Esophagus muscularis mucosa (tissue), 4 donors: ENCODE data around the gene PPP1R1B. TPM values are rescaled to one million over a fixed set of nuclear protein-coding genes. Genes with fewer than 3 reads are reported as not detected.

Source experiments
- DNase-seq: peaks from one replicate; pipeline ENCODE4 v3.0.0-alpha.2; 2017; ENCODE audit errors: extremely low spot score
- H3K27ac ChIP-seq, 4 donors: fragments of 200-600 bp; sonication (generic); replicated peaks in 1 of 4; 1 replicate in 3 of 4; 2 replicates in 1 of 4; pipeline ENCODE4 v1.5.1; 2016 to 2019; ENCODE audit warnings: mild to moderate bottlenecking in 1 of 4
- H3K27me3 ChIP-seq, 4 donors: fragments of 200-600 bp; sonication (generic); one replicate each; pipeline versions ENCODE4 v1.5.1 to v1.6.0; 2016 to 2019
- H3K36me3 ChIP-seq, 4 donors: fragments of 200-600 bp; sonication (generic); one replicate each; pipeline ENCODE4 v1.5.1; 2016 to 2019
- H3K4me1 ChIP-seq, 4 donors: fragments of 200-600 bp; sonication (generic); one replicate each; pipeline ENCODE4 v1.5.1; 2016 to 2019
- H3K4me3 ChIP-seq, 4 donors: fragments of 200-600 bp; sonication (generic); 1 replicate in 2 of 4; 2 replicates in 2 of 4; pipeline ENCODE4 v1.5.1; 2016 to 2019; ENCODE audit warnings: mild to moderate bottlenecking in 4 of 4, moderate library complexity in 1 of 4
- H3K9me3 ChIP-seq, 4 donors: fragments of 200-600 bp; sonication (generic); 1 replicate in 3 of 4; 2 replicates in 1 of 4; pipeline ENCODE4 v1.5.1; 2016 to 2019
- EP300 ChIP-seq: sonication (generic); formaldehyde crosslinking; IDR thresholded peaks from one replicate; pipeline ENCODE4 v1.6.1; 2017; ENCODE audit warnings: antibody characterized with exemption
- POLR2A ChIP-seq: fragments of 450-650 bp; IDR thresholded peaks from one replicate; pipeline ENCODE4 v1.6.1; 2017; ENCODE audit warnings: antibody characterized with exemption, moderate library complexity, mild to moderate bottlenecking, low read depth
- POLR2AphosphoS5 ChIP-seq, 2 donors: sonication (generic); formaldehyde crosslinking; IDR thresholded peaks; one replicate each; pipeline ENCODE4 v1.6.1; 2017; ENCODE audit warnings: antibody characterized with exemption in 2 of 2
- WGBS: methylation state at CpG from one replicate; pipeline ENCODE4 v1.1.5; 2018; 5-methylcytosine and 5-hydroxymethylcytosine counted together
- intact Hi-C: fragments of 100-400 bp; cut with DNase I; formaldehyde crosslinking; loops from one replicate; pipeline ENCODE4 v1.15.1; 2023
- total RNA-seq, 4 donors: library from RNA; depleted of rRNA; stranded (reverse); fragments of >200 nt; gene quantifications; one replicate each; pipeline versions ENCODE4 v1.1.0 to v1.2.1, GENCODE V29; 2016
- TF ChIP-seq, protein P1 (sequence below), 3 experiments: fragments of 200-600 bp in 2 of 3; fragments of 450-650 bp in 1 of 3; sonication (generic) in 2 of 3; IDR thresholded peaks; one replicate each; pipeline ENCODE4 v1.5.1; 2017 to 2019; ENCODE audit warnings: antibody characterized with exemption in 3 of 3, mild to moderate bottlenecking in 2 of 3, moderate library complexity in 1 of 3

The PPP1R1B gene
- total RNA-seq, 4 donors from 2014 or later = 4.9 to 14.8 (median 9.8) TPM

GRCh38 chr17:39655105-39655504, 28.4 kb downstream of the PPP1R1B start:
- H3K27me3 ChIP-seq = no peaks in the 10 kb centered on the region
- 89% methylated on average over 2 of the region's 2 CpGs for WGBS
- H3K36me3 ChIP-seq = peaks cover 14 to 67% (median 37%) of the 10 kb centered on the region in 4 donors
- no peaks in the 10 kb centered on the region for H3K9me3 ChIP-seq
- no peak for DNase-seq
- H3K4me1 ChIP-seq = peaks cover 28 to 46% (median 41%) of the 10 kb centered on the region in 4 donors
- intact Hi-C loops = no loop called here
- no peak for TF ChIP-seq POLR2AphosphoS5 (IDR thresholded peaks at IDR 0.05)
- TF ChIP-seq, protein P1, sequence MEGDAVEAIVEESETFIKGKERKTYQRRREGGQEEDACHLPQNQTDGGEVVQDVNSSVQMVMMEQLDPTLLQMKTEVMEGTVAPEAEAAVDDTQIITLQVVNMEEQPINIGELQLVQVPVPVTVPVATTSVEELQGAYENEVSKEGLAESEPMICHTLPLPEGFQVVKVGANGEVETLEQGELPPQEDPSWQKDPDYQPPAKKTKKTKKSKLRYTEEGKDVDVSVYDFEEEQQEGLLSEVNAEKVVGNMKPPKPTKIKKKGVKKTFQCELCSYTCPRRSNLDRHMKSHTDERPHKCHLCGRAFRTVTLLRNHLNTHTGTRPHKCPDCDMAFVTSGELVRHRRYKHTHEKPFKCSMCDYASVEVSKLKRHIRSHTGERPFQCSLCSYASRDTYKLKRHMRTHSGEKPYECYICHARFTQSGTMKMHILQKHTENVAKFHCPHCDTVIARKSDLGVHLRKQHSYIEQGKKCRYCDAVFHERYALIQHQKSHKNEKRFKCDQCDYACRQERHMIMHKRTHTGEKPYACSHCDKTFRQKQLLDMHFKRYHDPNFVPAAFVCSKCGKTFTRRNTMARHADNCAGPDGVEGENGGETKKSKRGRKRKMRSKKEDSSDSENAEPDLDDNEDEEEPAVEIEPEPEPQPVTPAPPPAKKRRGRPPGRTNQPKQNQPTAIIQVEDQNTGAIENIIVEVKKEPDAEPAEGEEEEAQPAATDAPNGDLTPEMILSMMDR (IDR thresholded peaks at IDR 0.05) = no peak
- no peak for TF ChIP-seq EP300
- TF ChIP-seq POLR2A = no peak
- no peak overlapping the region for H3K27ac ChIP-seq
- H3K4me3 ChIP-seq = no peak overlapping the region

GRCh38 chr17:39658346-39658745, 31.6 kb downstream of the PPP1R1B start:
- peaks cover 49 to 58% (median 53%) of the 10 kb centered on the region in 4 donors for H3K4me1 ChIP-seq

DNA sequence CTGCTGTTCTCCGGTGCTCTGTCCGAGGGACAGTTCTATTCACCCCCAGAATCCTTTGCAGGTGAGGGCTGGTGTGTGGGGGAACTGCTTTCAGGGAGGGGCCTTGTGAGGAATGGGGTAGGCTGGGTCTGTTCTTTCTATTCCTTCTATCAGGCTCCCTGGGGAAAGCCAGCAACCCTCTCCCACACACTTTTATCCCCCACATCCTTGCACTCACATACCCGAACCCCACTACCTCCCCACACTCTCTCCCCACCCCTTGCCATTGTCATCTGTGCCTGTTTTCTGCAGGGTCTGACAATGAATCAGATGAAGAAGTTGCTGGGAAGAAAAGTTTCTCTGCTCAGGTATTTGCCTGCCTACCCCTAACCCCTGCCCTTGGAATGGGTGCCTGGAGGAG, 32.0 kb downstream of the PPP1R1B start:
- Histone ChIP-seq H3K36me3 (peaks cover 25 to 90% (median 62%) of the 10 kb centered on the region in 4 donors), H3K4me1 (peaks cover 49 to 58% (median 53%) of the 10 kb centered on the region in 4 donors), H3K9me3 (no peaks in the 10 kb centered on the region), H3K4me3 (no peak overlapping the region), H3K27ac (peak overlapping the region; percentile 36 to 73 (median 58)), H3K27me3 (no peaks in the 10 kb centered on the region)
- TF ChIP-seq POLR2A (no peak), EP300 (no peak), POLR2AphosphoS5 (IDR thresholded peaks at IDR 0.05) (no peak)
- TF ChIP-seq, protein P1 (IDR thresholded peaks at IDR 0.05) = no peak
- intact Hi-C loops = no loop called here
- DNase-seq = no peak
- WGBS = 100% methylated on average over 1 of the region's 3 CpGs

More at GRCh38 chr17:39658346-39658745, 31.6 kb downstream of the PPP1R1B start:
- 100% methylated on average over 5 of the region's 11 CpGs for WGBS
- Histone ChIP-seq H3K27ac (peak overlapping the region in 1 of 4 donors; percentile 73), H3K36me3 (peaks cover 25 to 94% (median 62%) of the 10 kb centered on the region in 4 donors), H3K4me3 (no peak overlapping the region), H3K9me3 (no peaks in the 10 kb centered on the region), H3K27me3 (no peaks in the 10 kb centered on the region)
- DNase-seq = no peak
- intact Hi-C loops = no loop called here
- TF ChIP-seq POLR2A = no peak
- TF ChIP-seq POLR2AphosphoS5 (IDR thresholded peaks at IDR 0.05) = no peak
- TF ChIP-seq, protein P1 (IDR thresholded peaks at IDR 0.05) = no peak
- no peak for TF ChIP-seq EP300

GRCh38 chr17:39659279-39660010, 32.7 kb downstream of the PPP1R1B start:
- peak overlapping the region; percentile 59 to 73 (median 64) for H3K27ac ChIP-seq
- no peaks in the 10 kb centered on the region for H3K27me3 ChIP-seq
- H3K4me3 ChIP-seq = no peak overlapping the region
- intact Hi-C loops = no loop called here
- peaks cover 25 to 84% (median 61%) of the 10 kb centered on the region in 4 donors for H3K36me3 ChIP-seq
- peaks cover 46 to 64% (median 58%) of the 10 kb centered on the region in 4 donors for H3K4me1 ChIP-seq
- TF ChIP-seq EP300 (no peak), POLR2A (no peak)
- TF ChIP-seq, protein P1 (IDR thresholded peaks at IDR 0.05) = no peak
- no peaks in the 10 kb centered on the region for H3K9me3 ChIP-seq
- WGBS = 45% methylated on average over 11 of the region's 15 CpGs
- DNase-seq = no peak
